OCI-LY7 (cell line): Measurements from ENCODE around the gene UNC5B. TPM values are rescaled to one million over a fixed set of nuclear protein-coding genes. Genes with fewer than 3 reads are reported as not detected.

Source experiments
- BruUV-seq: library from RNA; stranded (reverse); fragments of 400-500 nt; replicated peaks from 2 replicates; lab custom pipeline; 2021; lab: Mats Ljungman, UMichigan
- CTCF ChIA-PET: fragments of 300-600 bp; sonication (Branson Sonifier 250); formaldehyde crosslinking; loops from one replicate; lab custom pipeline; 2022; ENCODE audit warnings: antibody characterized with exemption; ENCODE audit not compliant: unreplicated experiment; lab: Charles Lee
- POLR2A ChIA-PET: fragments of 300-600 bp; sonication (Branson Sonifier 250); formaldehyde crosslinking; loops from one replicate; lab custom pipeline; 2022; ENCODE audit warnings: antibody characterized with exemption; lab: Charles Lee
- DNase-seq: peaks from one replicate; pipeline ENCODE4 v3.0.0-alpha.2; 2015; ENCODE audit warnings: low spot score
- H2AFZ ChIP-seq: fragments of 200-600 bp; sonication (generic), shearing (Covaris generic); 2 replicates; pipeline ENCODE4 v1.6.1; 2014; ENCODE audit warnings: mild to moderate bottlenecking, antibody characterized with exemption, low read length, moderate library complexity
- H3K27ac ChIP-seq: fragments of 200-600 bp; sonication (generic); 2 replicates; pipeline ENCODE4 v1.5.1; 2014; ENCODE audit warnings: mixed run types, low read depth, mild to moderate bottlenecking, moderate library complexity, low read length, inconsistent platforms; ENCODE audit not compliant: poor library complexity, severe bottlenecking
- H3K36me3 ChIP-seq: fragments of 200-600 bp; sonication (generic); 2 replicates; pipeline ENCODE4 v1.6.1; 2014; ENCODE audit warnings: mild to moderate bottlenecking, antibody characterized with exemption, low read length, moderate library complexity, mixed read lengths; ENCODE audit not compliant: insufficient read depth
- H3K4me1 ChIP-seq: fragments of 200-600 bp; sonication (generic); 2 replicates; pipeline ENCODE4 v1.5.1; 2014; ENCODE audit warnings: mild to moderate bottlenecking, low read length; ENCODE audit not compliant: insufficient read depth, poor library complexity, severe bottlenecking
- H3K4me2 ChIP-seq: fragments of 200-600 bp; sonication (generic); 2 replicates; pipeline ENCODE4 v1.6.1; 2014; ENCODE audit warnings: mild to moderate bottlenecking, low read length
- H3K4me3 ChIP-seq: fragments of 200-600 bp; sonication (generic); 2 replicates; pipeline ENCODE4 v1.5.1; 2014; ENCODE audit warnings: mild to moderate bottlenecking, low read depth, low read length; ENCODE audit not compliant: poor library complexity, severe bottlenecking
- H3K79me2 ChIP-seq: fragments of 200-600 bp; sonication (generic); 2 replicates; pipeline ENCODE4 v1.6.1; 2016; ENCODE audit warnings: low read depth, mild to moderate bottlenecking, low read length, moderate library complexity, mixed read lengths; ENCODE audit not compliant: insufficient read depth
- H3K9me2 ChIP-seq: fragments of 200-600 bp; sonication (generic); 2 replicates; pipeline ENCODE4 v1.6.1; 2016; ENCODE audit warnings: mild to moderate bottlenecking, low read length, mixed read lengths; ENCODE audit not compliant: insufficient read depth
- H3K9me3 ChIP-seq: fragments of 200-600 bp; sonication (generic); 2 replicates; pipeline ENCODE4 v1.6.1; 2014; ENCODE audit warnings: mild to moderate bottlenecking, mixed run types, low read length, mixed read lengths
- H4K20me1 ChIP-seq: fragments of 200-600 bp; sonication (generic); 2 replicates; pipeline ENCODE4 v1.6.1; 2014; ENCODE audit warnings: mild to moderate bottlenecking, antibody characterized with exemption, low read length, moderate library complexity, mixed read lengths; ENCODE audit not compliant: insufficient read depth
- CTCF ChIP-seq: fragments of 200-600 bp; sonication (generic); conservative IDR thresholded peaks from 2 replicates; pipeline ENCODE4 v1.5.1; 2014; ENCODE audit warnings: mild to moderate bottlenecking, antibody characterized with exemption, low read length, moderate library complexity, mixed read lengths
- EZH2phosphoT487 ChIP-seq: fragments of 200-600 bp; sonication (generic); IDR thresholded peaks from 2 replicates; pipeline ENCODE4 v1.6.1; 2018; ENCODE audit warnings: low read depth, borderline replicate concordance, mild to moderate bottlenecking, mixed run types, antibody characterized with exemption, low read length, moderate library complexity, mixed read lengths
- intact Hi-C: fragments of 100-400 bp; cut with micrococcal nuclease; formaldehyde crosslinking; loops from one replicate; pipeline ENCODE4 v1.10.0; 2022; ENCODE audit not compliant: unreplicated experiment
- total RNA-seq, 2 experiments: library from RNA; depleted of rRNA in 1 of 2; stranded (reverse); fragments of >200 nt in 1 of 2; shearing (Covaris generic) in 1 of 2; gene quantifications; 2 replicates each; pipeline ENCODE4 v1.2.3, GENCODE V29; 2014 to 2022

UNC5B gene
- total RNA-seq, 2 experiments from 2014 or later, result not detected

GRCh38 chr10:71239946-71240795 lies 27.8 kb downstream of the UNC5B start:
- POLR2A ChIA-PET, result no interaction called here
- TF ChIP-seq CTCF, result no peak
- no peak for TF ChIP-seq EZH2phosphoT487
- Histone ChIP-seq H3K4me2 (no peak overlapping the region), H3K27ac (no peak overlapping the region), H2AFZ (no peak overlapping the region), H3K4me1 (peaks cover 3% of the 10 kb centered on the region), H4K20me1 (no peaks in the 10 kb centered on the region), H3K79me2 (no peaks in the 10 kb centered on the region), H3K4me3 (no peak overlapping the region), H3K36me3 (no peaks in the 10 kb centered on the region), H3K9me2 (no peaks in the 10 kb centered on the region), H3K9me3 (no peaks in the 10 kb centered on the region)
- intact Hi-C loops, result no loop called here
- BruUV-seq, result no TSS peak
- CTCF ChIA-PET, result no interaction called here
- DNase-seq, result peak; percentile 6

GRCh38 chr10:71241114-71241829 lies 28.9 kb downstream of the UNC5B start:
- Histone ChIP-seq H3K79me2 (no peaks in the 10 kb centered on the region), H3K27ac (no peak overlapping the region), H3K9me2 (no peaks in the 10 kb centered on the region), H3K4me3 (no peak overlapping the region), H3K36me3 (no peaks in the 10 kb centered on the region), H4K20me1 (no peaks in the 10 kb centered on the region), H3K9me3 (no peaks in the 10 kb centered on the region), H2AFZ (no peak overlapping the region), H3K4me2 (no peak overlapping the region), H3K4me1 (peaks cover 3% of the 10 kb centered on the region)
- no peak for DNase-seq
- ChIA-PET POLR2A (no interaction called here), CTCF (no interaction called here)
- BruUV-seq, result no TSS peak
- intact Hi-C loops, result no loop called here
- TF ChIP-seq EZH2phosphoT487 (no peak), CTCF (no peak)
